Urinary bladder (tissue), 4 donors: ENCODE data around the gene INPP5F. TPM values are rescaled to one million over a fixed set of nuclear protein-coding genes. Genes with fewer than 3 reads are reported as not detected.
A peak's percentile ranks its signal among the peaks of the same experiment; 100 is the strongest.

Experiments used
- DNase-seq: peaks from one replicate; pipeline ENCODE4 v3.0.0-alpha.2; 2015; ENCODE audit errors: extremely low spot score
- H3K27ac ChIP-seq: one replicate; pipeline ENCODE4 v1.5.1; 2013; ENCODE audit warnings: low read depth, mild to moderate bottlenecking, moderate library complexity
- H3K36me3 ChIP-seq: one replicate; pipeline ENCODE4 v1.6.1; 2013; ENCODE audit warnings: mild to moderate bottlenecking, moderate library complexity; ENCODE audit not compliant: insufficient read depth
- H3K4me1 ChIP-seq: one replicate; pipeline ENCODE4 v1.6.1; 2013; ENCODE audit warnings: mild to moderate bottlenecking, moderate library complexity; ENCODE audit not compliant: insufficient read depth
- H3K4me3 ChIP-seq: one replicate; pipeline ENCODE4 v1.5.1; 2013; ENCODE audit warnings: low read depth, low read length
- WGBS: extraction: QIAGEN DNeasy Blood & Tissue Kit; methylation state at CpG from one replicate; pipeline ENCODE4 v1.1.7; 2013; 5-methylcytosine and 5-hydroxymethylcytosine counted together
- polyA plus RNA-seq: library from polyadenylated mRNA; stranded (reverse); fragments of 200-250 nt; gene quantifications from one replicate; pipeline ENCODE4 v1.2.3, GENCODE V29; 2013
- total RNA-seq: library from RNA; depleted of rRNA; stranded (reverse); fragments of >200 nt; gene quantifications from one replicate; pipeline ENCODE4 v1.2.3, GENCODE V29; 2014
- donor health status: healthy with polysubstance abuse.
- donor health status: healthy.

INPP5F gene
- total and polyA plus RNA-seq, 2 donors, result 11.6 to 58.3 TPM

DNA sequence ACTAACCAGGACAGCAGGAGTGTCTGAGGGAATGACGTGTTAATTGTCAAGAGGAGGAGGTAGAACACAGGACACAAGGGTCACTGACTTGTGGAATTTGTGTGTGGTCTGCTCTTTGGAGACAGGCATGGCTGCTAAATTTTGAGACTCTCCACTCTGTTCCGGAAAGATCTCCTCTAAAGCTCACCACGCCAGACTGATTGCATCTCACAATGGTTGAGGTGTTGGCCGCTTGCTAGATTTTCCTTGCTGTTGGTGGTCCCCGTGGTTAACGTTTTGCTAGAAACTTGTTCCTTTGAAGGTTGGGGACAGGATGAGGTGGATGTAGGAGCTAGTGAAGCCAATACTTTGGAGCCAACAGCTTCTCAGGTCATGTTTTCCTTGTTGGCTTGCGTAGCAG, 89.8 kb downstream of the INPP5F start:
- no peaks in the 10 kb centered on the region for H3K36me3 ChIP-seq
- whole genome bisulfite sequencing, result 94% methylated on average over 7 of the region's 7 CpGs
- H3K27ac ChIP-seq, result no peak overlapping the region
- H3K4me1 ChIP-seq, result no peaks in the 10 kb centered on the region
- H3K4me3 ChIP-seq, result no peak overlapping the region
- no peak for DNase-seq

DNA sequence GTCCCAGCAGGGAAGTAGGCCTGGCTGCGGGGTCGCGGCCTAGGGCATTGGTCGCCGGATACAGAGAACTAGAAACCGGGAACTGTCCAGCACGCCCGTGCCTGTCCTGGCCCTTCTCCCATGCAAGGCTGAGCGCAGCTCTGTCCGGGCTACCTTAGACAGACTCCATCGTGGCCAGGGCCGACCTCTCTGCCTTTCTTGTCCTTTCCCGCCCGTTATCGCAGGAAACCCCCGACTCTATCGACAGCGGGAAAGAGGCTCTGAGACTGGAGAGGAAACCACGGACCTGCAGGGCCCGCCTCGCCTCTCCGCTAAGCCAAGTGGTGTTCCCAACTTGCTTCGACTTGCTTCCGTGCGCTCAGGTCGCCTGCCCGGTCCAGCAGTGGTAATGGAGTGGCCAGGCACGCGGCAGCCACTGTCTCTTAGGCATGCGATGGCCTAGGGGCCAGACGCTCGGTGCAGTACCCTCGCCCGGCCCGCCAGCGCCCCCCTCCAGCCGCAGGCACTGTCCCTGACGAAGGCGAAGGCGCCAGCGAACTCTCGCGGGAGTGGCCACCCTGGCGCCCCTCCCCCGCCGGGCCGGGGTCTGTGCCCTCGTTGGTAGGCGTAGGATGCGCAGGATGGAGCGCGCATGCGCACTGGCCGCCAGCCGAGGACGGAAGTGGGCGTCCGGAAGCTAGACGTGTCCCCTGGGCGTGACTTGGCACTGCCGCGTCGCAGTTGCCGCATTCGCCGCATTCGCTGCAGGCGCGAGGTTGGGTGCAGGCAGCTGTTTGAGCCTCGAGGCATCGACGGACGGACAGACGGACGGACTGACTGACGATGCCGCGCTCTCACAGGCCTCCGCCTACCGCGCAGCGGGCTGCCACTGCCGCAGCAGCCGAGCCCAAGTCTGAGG, 92.4 kb downstream of the INPP5F start:
- WGBS, result 55% methylated on average over 84 of the region's 84 CpGs
- peak; percentile 59 for DNase-seq
- peak overlapping the region; percentile 16 for H3K4me3 ChIP-seq
- no peaks in the 10 kb centered on the region for H3K36me3 ChIP-seq
- no peaks in the 10 kb centered on the region for H3K4me1 ChIP-seq
- no peak overlapping the region for H3K27ac ChIP-seq

- WGBS, result 41% methylated on average over 10 of the region's 10 CpGs
- Histone ChIP-seq H3K4me3 (no peak overlapping the region), H3K27ac (no peak overlapping the region), H3K4me1 (no peaks in the 10 kb centered on the region), H3K36me3 (no peaks in the 10 kb centered on the region)
- DNase-seq, result no peak
Measured at GRCh38 chr10:119818889-119819270, 93.0 kb downstream of the INPP5F start.

- Histone ChIP-seq H3K4me1 (no peaks in the 10 kb centered on the region), H3K36me3 (no peaks in the 10 kb centered on the region), H3K27ac (no peak overlapping the region), H3K4me3 (no peak overlapping the region)
- no peak for DNase-seq
- 60% methylated on average over 4 of the region's 4 CpGs for WGBS
Measured at GRCh38 chr10:119821182-119821581, 95.3 kb downstream of the INPP5F start.

DNA sequence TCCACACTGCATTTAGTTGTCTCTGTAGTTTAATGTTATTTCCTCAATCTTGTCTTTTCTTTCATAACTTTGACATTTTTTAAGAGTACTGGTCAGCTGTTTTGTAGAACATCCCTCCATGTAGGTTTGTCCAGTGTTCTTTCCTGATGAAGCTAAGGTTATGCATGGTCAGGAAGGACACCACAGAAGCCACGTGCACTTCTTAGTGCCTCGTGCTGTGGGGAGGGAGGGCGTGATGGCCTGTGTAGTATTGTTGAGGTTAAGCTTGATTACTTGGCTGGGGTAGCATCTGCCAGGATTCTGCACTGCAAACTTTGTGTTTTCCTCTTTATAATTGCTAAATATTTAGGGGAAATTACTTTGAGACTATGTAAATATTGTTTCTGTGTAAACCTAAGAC, 98.4 kb downstream of the INPP5F start:
- Histone ChIP-seq H3K4me3 (no peak overlapping the region), H3K27ac (no peak overlapping the region), H3K36me3 (no peaks in the 10 kb centered on the region), H3K4me1 (no peaks in the 10 kb centered on the region)
- DNase-seq, result no peak
- 76% methylated on average over 3 of the region's 3 CpGs for WGBS

- Histone ChIP-seq H3K4me1 (no peaks in the 10 kb centered on the region), H3K27ac (no peak overlapping the region), H3K4me3 (no peak overlapping the region), H3K36me3 (peaks cover 4% of the 10 kb centered on the region)
- 92% methylated on average over 6 of the region's 6 CpGs for WGBS
- DNase-seq, result no peak
Measured at GRCh38 chr10:119826771-119827170, 100.9 kb downstream of the INPP5F start.

- WGBS, result 63% methylated on average over 4 of the region's 4 CpGs
- Histone ChIP-seq H3K36me3 (peaks cover 4% of the 10 kb centered on the region), H3K4me1 (no peaks in the 10 kb centered on the region), H3K4me3 (no peak overlapping the region), H3K27ac (no peak overlapping the region)
- DNase-seq, result no peak
Measured at GRCh38 chr10:119827430-119827829, 101.6 kb downstream of the INPP5F start.

DNA sequence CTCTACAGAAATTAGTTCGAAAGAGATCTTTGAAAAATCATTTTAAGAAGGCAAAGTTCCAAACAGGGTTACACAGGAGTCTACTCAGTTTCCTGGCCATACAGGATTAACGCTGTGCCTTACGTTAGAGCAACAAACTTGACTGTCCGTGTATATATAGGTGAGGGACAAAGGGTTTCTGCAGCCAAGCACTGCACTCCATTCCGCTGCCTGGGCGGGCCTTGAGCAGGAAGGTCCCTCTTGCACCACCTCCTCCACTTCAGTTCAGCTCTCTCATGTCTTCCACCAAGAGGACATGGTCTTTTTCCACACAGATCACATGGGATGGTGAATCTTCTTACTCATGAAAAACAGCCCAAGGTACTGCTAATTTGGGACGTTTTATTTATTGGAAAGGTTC, 103.6 kb downstream of the INPP5F start:
- WGBS, result 89% methylated on average over 7 of the region's 7 CpGs
- DNase-seq, result no peak
- Histone ChIP-seq H3K4me1 (no peaks in the 10 kb centered on the region), H3K4me3 (no peak overlapping the region), H3K36me3 (peaks cover 6% of the 10 kb centered on the region), H3K27ac (no peak overlapping the region)

- Histone ChIP-seq H3K4me3 (no peak overlapping the region), H3K27ac (no peak overlapping the region), H3K36me3 (peaks cover 8% of the 10 kb centered on the region), H3K4me1 (no peaks in the 10 kb centered on the region)
- no peak for DNase-seq
- WGBS, result 91% methylated on average over 4 of the region's 4 CpGs
Measured at GRCh38 chr10:119830851-119831250, 105.0 kb downstream of the INPP5F start.

DNA sequence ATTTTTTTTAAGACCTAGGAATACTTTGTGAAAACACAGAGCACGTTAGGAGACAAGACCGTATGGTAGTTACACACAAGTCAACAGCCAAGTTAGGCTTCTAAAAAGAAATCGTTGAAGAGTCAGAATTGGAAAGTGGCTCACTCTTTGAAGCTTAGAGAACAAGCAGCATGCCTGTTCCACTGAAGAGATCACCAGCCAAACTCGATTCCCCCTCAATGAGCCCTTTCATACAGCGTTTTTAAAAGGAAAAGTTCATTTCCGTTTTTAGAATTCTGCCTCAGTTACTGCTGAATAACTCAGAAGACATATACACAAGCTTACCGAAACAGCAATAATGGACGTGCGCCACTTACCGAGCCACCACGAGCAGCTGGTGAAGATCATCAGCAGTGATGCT, 105.8 kb downstream of the INPP5F start:
- Histone ChIP-seq H3K4me3 (no peak overlapping the region), H3K4me1 (no peaks in the 10 kb centered on the region), H3K36me3 (peaks cover 8% of the 10 kb centered on the region), H3K27ac (no peak overlapping the region)
- WGBS, result 88% methylated on average over 11 of the region's 11 CpGs
- no peak for DNase-seq

GRCh38 chr10:119832951-119833350, 107.1 kb downstream of the INPP5F start:
- Histone ChIP-seq H3K36me3 (peaks cover 13% of the 10 kb centered on the region), H3K4me3 (no peak overlapping the region), H3K27ac (no peak overlapping the region), H3K4me1 (no peaks in the 10 kb centered on the region)
- WGBS, result 95% methylated on average over 2 of the region's 2 CpGs
- DNase-seq, result no peak

DNA sequence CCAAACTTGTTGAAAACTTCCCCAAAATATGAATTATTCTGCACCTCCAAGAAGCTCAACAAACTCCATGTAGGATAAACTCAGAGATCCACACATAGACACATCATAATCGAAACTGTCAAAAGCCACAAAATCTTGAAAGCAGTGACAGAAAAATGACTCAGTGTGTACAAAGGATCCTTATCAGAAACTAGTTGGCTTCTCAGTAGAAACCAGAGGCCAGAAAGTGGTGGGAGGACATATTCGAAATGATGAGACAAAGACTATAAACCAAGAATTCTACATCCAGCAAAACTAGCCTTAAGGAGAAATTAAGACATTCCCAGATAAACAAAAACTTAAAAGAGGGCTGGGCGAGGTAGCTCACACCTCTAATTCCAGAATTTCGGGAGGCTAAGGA, 108.3 kb downstream of the INPP5F start:
- Histone ChIP-seq H3K27ac (no peak overlapping the region), H3K36me3 (peaks cover 13% of the 10 kb centered on the region), H3K4me1 (no peaks in the 10 kb centered on the region), H3K4me3 (no peak overlapping the region)
- 89% methylated on average over 4 of the region's 4 CpGs for WGBS
- DNase-seq, result no peak

GRCh38 chr10:119845656-119846055, 119.8 kb downstream of the INPP5F start:
- Histone ChIP-seq H3K4me3 (no peak overlapping the region), H3K4me1 (no peaks in the 10 kb centered on the region), H3K36me3 (peaks cover 17% of the 10 kb centered on the region), H3K27ac (no peak overlapping the region)
- DNase-seq, result no peak
- 97% methylated on average over 1 of the region's 1 CpG for WGBS

DNA sequence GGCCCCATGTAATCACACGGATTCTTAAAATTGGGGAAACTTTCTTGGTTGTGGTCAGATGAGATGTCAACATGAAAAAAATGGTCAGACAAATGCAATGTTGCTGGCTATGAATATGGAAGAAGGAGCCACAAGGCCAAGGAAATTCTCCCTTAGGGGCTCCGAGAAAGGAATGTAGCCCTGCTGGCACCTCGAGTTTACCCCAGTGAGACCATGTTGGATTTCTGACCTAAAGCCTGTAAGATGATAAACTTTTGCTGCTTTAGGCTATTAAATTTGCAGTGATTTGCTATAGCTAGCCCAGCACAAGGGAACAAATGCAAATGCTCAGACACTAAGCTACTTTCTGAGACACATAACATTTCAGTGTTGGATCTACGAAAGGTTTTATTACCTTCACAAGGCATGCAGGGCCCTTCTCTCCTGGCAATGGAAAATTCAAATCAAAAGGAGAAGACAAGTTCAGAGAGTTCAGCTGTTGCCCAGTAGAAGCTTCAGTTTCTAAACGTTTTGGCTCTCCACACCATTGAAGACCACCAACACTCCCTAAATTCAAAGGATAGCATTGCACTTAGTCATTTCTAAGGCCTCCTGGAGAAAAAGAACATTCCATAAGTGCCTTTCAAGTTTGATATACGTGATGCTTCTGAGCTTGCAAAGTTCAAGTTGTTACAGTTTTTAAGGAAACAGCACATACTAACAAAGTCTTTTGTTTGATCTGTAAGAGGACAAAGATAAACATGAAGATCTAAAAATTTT, 123.4 kb downstream of the INPP5F start:
- H3K4me3 ChIP-seq, result no peak overlapping the region
- no peak for DNase-seq
- no peaks in the 10 kb centered on the region for H3K4me1 ChIP-seq
- WGBS, result 66% methylated on average over 6 of the region's 6 CpGs
- no peak overlapping the region for H3K27ac ChIP-seq
- H3K36me3 ChIP-seq, result peaks cover 11% of the 10 kb centered on the region
